Stimulated activated naive CD4-positive, alpha-beta T cell treated with Interleukin-2 at 50 U/mL for 16 hours (primary cell): ENCODE measurements around the gene BTNL8.

Source experiments
- DNase-seq: peaks from one replicate; lab custom pipeline; 2025; lab: John Stamatoyannopoulos, UW

BTNL8 gene

GRCh38 chr5:180960209-180960608, 61.2 kb downstream of the BTNL8 start:
- DNase-seq = no peak

- no peak for DNase-seq
These were observed 70.4 kb downstream of the BTNL8 start for GRCh38 chr5:180969406-180969805.

- no peak for DNase-seq
These were observed 71.4 kb downstream of the BTNL8 start for GRCh38 chr5:180970336-180970735.

- DNase-seq = no peak
These were observed 71.9 kb downstream of the BTNL8 start for GRCh38 chr5:180970875-180971274.

GRCh38 chr5:180974612-180975315, 75.8 kb downstream of the BTNL8 start:
- no peak for DNase-seq

- DNase-seq = no peak
These were observed 76.4 kb downstream of the BTNL8 start for GRCh38 chr5:180975338-180975737.

- DNase-seq = no peak
These were observed 77.6 kb downstream of the BTNL8 start for GRCh38 chr5:180976518-180976917.

GRCh38 chr5:180977852-180978251, 78.9 kb downstream of the BTNL8 start:
- DNase-seq = no peak

- DNase-seq = no peak
These were observed 83.2 kb downstream of the BTNL8 start for GRCh38 chr5:180982008-180982741.

GRCh38 chr5:180988016-180988415, 89.1 kb downstream of the BTNL8 start:
- DNase-seq = no peak

GRCh38 chr5:180988592-180988991, 89.6 kb downstream of the BTNL8 start, which contains the start of gene BTNL3:
BTNL3 (plus strand) TSS chr5:180988846; CDS start chr5:180989029, 183 bp downstream.
- DNase-seq = no peak

GRCh38 chr5:180990086-180990881, 91.3 kb downstream of the BTNL8 start:
- DNase-seq = no peak

GRCh38 chr5:180990882-180991242, 91.9 kb downstream of the BTNL8 start:
- no peak for DNase-seq
